GM21515 (cell line): ENCODE measurements around the gene ZNF552.
"Not testable (repeated sequence)": the region's sequence is repeated elsewhere in the genome, so short reads cannot be mapped to it uniquely, and the experiment has no call there.

Experiments
- ATAC-seq: cut with Tn5 transposase; IDR thresholded peaks from one replicate; pipeline ENCODE4 v1.9.1; 2021; ENCODE audit not compliant: unreplicated experiment

The ZNF552 gene

DNA sequence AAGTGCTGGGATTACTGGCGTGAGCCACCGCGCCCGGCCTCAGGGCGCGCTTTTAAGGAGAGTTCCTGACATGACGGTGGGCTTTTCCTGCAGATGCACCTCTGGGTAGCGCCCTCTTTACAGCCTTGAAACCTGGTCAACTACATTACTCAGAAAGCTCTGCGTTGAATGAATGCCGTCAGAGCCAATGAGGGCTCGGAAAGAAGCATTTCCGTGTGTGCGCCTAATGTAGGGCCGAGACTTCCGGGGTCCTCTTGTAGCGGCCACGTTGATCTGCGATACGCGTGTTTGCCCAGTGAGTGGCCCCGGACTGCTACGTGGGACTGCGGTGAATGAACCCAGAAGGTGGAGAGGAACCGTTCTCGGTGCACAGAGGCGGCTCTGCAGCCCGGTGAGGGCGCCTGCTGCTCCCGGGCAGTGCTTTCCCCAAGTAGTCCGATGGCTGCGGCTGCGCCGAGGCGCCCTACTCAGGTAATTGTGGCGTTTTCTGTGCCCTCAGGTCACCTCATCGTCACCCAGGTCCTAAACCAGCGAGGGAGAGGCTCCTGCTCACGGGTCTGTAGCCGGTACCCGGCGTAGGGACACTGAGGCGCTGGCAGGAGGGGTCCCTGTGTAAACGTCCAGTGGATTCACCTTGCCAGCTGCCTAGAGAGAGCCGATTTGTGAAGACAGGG lies 4.9 kb upstream of the ZNF552 start:
- peak; percentile 86 for ATAC-seq

DNA sequence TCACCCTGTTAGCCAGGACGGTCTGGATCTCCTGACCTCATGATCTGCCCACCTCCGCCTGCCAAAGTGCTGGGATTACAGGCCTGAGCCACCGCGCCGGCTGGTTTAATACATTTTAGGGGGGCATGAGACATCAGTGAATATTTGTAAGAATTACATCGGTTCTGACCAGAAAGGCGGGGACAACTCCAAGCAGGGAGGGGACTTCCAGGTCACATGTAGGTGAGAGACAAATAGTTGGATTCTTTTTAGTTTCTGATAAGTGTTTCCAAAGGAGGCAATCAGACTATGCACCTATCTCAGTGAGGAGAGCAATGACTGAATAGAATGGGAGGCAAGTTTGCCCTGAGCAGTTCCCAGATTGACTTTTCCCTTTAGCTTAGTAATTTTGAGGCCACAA lies 3.7 kb upstream of the ZNF552 start:
- no peak for ATAC-seq

DNA sequence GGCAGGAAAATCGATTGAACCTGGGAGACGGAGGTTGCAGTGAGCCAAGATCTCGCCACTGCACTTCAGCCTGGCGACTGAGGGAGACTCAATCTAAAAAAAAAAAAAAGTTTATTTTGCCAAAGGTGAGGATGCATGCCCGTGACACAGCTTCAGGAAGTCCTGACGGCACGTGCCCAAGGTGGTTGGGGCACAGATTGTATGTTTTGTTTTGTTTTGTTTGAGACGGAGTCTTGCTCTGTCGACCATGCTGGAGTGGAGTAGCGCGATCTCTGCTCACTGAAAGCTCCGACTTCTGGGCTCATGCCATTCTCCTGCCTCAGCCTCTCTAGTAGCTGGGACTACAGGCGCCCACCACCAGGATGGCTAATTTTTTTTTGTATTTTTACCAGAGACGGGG lies 3.3 kb upstream of the ZNF552 start:
- ATAC-seq = no peak

DNA sequence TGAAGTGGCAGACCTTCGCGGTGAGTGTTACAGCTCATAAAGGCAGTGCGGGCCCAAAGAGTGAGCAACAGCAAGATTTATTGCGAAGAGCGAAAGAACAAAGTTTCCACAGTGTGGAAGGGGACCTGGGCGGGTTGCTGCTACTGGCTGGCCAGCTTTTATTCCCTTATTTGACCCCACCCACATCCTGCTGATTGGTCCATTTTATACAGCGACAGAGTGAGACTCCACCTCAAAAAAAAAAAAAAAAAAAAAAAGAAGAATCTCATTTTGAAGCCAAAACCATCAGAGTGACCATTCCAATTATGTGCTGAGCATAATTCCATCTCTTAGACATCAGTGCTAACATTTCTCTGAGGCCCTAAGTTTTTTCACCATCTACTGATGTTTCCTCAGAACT lies 1.9 kb upstream of the ZNF552 start:
- no peak for ATAC-seq

DNA sequence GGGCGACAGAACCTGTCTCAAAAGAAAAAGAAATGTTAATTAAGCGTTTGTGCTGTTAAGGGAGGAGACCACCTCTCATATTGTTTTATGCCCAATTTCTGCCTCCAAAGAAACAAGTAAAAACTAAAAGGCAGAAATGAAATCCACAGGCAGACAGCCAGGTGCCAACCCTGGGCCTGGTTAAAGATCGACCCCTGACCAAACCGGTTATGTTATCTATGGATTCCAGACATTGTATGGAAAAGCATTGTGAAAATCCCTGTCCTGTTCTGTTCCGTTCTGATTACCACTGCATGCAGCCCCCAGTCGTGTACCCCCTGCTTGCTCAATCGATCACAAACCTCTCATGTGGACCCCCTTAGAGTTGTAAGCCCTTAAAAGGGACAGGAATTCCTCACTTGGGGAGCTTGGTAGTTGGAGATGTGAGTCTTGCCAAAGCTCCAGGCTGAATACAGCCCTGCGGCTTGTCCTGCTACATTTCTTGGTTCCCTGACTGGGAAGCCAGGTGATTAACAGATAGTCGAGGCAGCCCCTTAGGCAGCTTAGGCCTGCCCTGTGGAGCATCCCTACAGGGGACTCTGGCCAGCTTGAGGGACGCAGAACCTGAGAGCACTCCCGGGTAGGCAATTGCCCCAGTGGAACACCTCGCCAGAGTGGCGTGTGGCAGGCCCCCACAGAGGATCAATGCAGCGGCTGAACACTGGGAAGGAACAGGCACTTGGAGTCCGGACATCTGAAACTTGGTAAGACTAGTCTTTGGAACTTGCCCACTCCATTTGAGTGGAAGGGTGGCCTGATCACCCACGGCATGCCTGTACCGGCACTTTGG lies 748 bp upstream of the ZNF552 start:
- ATAC-seq = no peak

DNA sequence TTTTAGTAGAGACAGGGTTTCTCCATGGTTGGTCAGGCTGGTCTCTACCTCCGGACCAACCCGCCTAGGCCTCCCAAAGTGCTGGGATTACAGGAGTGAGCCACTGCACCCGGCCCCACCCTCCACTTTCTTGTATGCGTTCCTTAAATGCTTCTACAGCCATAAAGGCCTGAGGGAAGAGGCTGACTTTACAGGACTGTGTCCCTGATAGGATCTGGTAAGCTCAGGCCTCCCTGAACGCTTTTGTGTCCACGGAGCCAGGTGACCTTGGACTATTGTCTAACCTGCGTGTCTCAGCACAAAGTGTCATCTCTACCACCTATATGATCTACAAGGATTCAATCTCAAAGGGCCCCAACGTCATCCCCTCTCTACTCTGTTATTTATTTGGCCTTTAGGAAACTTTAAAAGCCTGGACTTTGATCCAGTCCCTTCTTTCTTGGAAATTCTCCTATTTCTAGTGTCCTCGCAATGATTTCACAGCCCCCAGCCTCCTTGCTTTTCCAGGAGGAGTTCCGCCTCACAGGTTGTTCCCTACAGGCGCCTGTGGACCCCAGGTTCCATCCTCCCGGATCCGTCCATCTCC lies 701 bp downstream of the ZNF552 start:
- ATAC-seq = no peak

DNA sequence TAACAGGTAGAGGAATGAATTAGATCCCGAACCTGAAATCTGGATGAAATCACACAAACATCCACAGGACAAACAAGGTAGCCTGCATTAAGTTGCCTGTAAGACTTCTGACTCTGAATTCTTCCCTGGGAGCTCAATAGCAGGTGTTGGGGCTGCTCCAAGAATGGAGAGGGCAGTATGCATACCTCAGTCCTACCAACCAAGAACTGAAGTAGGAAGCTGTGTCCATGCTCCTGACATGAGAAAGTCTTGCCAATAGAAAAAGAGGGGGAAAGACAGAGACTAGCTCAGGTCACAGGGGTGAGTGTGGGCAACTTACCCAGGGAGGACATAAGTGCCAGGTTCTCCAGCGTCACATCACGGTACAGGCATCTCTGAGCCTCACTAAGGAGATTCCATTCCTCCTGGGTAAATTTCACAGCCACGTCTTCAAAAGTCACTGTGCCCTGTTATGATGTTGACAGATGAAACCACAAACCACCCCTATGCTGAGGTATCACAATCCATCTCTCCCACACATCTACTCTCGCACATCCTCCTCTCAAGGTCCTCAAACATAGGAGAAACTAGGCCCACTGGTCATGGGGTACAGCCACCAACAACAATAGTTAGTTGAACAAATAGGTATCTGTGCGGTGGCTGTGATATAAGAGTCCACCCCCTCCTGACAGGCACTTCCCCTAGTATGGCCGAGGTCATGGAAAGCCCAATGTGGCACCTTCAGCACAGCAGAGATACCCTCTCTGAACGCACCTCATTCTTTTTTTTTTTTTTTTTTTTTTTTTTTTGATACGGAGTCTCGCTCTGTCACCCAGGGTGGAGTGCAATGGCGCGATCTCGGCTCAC lies 1.5 kb downstream of the ZNF552 start:
- not testable (repeated sequence) for ATAC-seq

DNA sequence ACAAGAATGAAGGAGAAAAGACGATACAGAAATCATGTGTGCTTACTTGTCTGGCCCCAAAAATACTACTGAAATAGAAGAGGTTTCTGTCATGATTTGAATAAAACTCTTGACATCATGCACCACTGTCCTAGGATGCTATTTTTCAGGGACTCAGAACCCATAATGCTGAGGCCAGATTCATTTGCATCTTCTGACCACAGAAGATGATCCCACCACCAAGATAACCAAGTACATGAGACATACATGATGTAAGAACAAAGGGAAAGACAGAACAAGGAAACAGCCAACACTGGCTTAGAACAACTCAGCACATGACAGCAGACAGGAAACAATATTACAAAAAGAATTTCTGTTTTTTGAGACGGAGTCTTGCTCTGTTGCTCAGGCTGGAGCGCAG lies 2.5 kb downstream of the ZNF552 start:
- no peak for ATAC-seq

DNA sequence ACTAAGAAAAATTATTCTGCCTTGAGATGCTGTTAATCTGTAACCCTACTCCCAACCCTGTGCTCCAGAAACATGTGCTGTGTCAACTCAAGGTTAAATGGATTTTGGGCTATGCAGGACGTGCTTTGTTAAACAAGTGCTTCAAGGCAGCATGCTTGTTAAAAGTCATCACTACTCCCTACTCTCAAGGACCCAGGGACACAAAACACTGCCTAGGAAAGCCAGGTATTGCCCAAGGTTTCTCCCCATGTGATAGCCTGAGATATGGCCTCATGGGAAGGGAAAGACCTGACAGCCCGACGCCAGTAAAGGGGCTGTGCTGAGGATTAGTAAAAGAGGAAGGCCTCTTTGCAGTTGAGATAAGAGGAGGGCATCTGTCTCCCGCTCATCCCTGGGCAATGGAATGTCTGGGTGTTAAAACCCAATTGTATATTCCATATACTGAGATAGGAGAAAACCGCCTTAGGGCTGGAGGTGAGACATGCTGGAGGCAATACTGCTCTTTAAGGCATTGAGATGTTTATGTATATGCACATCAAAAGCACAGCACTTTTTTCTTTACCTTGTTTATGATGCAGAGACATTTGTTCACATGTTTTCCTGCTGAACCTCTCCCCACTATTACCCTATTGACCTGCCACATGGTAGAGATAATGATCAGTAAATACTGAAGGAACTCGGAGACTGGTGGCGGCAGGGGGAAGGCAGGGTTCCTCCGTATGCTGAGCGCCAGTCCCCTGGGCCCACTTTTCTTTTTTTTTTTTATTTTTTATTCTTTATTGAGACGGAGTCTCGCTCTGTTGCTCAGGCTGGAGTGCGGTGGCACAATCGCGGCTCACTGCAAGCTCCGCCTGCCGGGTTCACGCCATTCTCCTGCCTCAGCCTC lies 4.1 kb downstream of the ZNF552 start:
- ATAC-seq = not testable (repeated sequence)

DNA sequence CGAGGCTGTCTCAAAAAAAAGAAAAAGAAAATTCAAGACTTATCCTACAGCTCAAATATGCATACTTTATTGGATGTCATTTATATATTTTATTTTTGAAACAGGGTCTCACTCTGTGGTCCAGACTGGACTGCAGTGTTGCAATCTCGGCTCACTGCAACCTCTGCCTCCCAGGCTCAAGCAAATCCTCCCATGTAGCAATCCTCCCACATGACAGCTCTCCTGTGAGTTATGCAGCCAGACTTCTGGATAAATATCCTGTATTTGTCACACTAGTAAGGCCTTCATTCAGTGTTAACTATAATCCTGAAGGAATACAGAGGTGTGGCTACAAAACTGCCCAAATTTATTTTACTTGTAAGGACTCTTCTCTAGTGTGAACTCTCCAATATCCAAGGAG lies 7.2 kb downstream of the ZNF552 start:
- ATAC-seq = no peak

DNA sequence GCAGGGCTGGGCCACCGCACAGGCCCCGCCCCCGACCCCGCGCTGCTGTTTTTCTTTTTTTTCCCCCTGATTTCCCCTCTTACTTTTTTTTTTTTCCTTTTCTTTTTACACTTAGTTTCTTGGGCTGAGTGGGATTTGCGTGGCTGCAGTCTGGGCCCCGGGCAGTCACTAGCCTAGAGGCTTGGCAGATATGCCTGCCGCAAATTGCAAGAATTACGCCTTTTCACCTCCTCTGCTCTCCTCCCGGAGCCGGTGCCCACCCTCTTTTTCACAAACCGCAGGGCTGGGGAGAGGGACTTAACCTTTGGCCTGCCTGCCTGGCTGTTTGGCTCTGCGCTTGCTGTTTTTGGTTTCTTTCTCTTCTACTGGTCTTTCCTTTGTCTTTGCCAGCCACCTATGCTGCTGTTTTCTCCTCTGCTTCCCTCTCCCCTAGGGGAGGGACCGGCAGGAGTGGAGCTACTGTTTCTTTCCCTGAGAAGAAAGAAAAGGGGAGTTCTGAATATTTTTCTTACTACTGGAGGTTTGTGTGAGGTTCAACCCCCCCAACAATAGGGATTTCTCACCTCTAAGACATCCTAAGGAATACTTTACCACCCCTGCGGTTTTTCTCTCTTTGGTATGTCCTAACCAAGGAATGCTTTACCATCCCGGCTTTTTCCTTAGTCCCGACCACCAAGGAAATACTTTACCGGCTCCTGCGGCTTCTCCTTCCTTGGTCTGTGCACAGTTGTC lies 11.0 kb downstream of the ZNF552 start:
- no peak for ATAC-seq

DNA sequence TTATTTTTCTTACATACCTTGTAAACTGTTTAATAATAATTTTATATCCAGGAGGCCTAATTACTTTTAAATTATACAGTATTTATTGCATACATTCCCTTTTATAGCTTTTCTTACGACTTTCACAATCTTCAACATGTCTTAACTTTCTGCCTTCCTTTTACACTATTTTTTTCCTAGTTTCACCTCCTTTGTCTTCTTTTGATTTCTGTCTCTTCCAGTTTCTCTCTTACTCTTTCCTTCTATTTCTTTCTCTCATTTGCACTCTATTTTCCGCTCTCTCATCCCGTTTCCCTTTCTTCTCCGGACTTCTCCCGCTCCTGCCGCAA lies 11.5 kb downstream of the ZNF552 start:
- no peak for ATAC-seq

DNA sequence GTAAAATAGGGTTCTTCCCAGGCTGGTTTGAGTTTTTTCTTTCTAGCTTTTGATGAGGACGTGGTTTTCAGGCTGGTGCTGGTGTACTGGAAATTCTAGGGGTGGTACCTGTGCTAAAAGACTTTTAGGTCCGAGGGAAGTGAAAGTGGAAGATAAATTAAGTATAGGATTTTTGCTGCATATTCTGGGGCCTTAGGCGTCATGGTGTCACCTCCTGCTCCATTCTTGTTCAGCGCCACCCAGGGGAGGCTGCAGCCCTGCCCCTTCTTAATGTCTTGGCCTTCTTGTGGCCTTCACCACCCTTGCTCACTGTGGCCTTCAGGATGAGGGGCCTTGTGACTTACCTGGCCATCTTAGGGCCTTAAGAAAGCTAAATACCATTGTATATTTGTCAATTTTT lies 12.4 kb downstream of the ZNF552 start:
- no peak for ATAC-seq

DNA sequence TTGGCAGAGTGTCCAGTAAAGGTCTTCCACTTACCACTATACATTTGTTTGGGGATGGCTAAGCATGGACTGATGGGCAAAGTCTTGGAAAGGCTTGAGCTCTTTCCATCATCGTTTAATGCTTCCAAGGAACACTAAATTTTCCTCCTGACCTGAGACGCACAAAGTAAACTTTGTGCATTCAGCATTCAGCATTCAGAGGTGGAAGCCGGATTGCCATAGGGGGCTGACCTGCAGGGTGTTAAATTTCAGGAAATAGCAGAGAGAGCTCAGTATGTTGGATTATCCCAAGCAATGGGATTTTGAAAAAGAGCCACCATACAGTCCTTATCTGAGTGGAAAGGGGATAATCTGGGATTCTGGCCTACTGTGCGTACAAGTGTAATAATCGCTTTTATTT lies 14.0 kb downstream of the ZNF552 start:
- ATAC-seq = no peak

DNA sequence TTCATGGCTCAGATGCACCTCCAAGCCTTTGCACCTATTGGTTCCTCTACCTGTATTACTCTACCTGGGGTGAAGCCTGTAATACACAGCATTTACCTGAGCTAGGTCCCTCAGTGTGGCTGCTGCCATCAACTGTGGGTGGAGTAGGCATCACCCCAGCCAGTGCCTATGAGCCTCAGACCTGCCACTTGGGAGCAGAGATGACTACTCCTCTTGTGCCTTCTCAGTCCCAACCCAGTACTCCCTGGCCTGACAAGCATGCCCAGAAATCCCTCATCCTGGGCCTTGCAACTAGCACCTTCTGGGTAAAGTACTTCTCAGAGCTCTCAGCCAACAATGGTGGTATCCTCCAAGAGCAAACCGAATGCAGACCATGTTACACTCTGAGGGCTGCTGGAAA lies 18.1 kb downstream of the ZNF552 start:
- not testable (repeated sequence) for ATAC-seq

DNA sequence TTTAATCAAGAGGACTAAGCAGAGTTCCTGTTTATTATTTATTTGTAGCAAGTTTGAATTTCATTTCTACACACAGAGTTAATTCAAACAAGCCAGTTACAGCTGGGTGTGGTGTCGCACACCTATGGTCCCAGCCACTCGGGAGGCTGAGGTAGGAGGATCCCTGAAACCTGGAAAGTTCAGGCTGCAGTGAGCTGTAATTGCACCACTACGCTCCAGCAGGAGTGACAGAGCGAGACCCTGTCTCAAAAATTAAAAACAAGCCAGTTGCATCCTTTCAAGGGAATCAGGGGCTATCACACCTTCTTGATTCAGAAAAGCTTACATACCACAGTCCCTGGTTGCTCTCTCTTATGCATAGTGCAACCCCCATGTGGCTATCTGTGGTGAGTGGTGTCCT lies 25.4 kb downstream of the ZNF552 start:
- no peak for ATAC-seq

DNA sequence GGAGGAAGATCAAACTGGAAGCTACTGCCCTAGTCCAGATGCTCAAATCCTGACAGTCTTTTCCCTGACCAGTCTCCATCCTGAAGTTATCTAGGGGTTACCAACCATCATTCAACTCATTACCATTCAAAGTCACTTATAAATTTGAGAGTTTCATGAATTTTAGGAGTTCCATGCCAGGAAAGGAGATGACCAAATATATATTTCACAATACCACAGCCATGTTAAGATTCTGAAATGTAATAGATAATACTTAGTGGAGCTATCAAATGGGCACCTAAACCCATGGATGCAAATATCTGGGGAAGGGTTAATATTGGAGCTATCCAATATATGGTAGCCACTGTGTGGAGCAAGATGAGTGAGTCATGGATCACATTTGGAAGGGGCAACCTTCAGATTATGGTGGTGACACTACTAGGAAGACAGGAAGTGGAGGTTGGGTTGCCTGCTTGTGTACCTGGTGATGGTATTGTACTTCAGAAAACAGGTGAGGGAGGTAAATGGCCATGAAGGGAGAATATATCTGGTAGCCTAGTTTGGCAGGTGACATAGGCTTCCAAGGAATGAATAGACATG lies 26.5 kb downstream of the ZNF552 start:
- no peak for ATAC-seq

DNA sequence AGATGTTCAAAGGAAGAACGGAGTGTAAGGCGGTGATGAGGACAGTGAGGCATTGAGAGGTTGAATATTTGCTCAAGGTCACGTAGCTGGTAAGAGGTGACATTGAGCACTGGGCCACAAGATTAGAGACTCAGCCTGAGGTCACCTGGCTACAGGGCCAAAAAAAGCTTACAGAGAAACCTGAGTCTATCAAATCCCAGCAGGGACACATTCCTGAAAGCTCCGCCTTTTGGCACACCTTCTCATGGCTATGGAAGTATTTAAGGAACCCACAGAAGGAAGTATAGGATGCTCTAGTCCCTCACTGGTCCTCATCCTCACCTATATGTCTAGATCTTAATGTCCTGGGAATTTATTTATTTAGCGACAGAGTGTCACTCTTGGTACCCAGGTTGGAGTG lies 27.8 kb downstream of the ZNF552 start:
- ATAC-seq = no peak

DNA sequence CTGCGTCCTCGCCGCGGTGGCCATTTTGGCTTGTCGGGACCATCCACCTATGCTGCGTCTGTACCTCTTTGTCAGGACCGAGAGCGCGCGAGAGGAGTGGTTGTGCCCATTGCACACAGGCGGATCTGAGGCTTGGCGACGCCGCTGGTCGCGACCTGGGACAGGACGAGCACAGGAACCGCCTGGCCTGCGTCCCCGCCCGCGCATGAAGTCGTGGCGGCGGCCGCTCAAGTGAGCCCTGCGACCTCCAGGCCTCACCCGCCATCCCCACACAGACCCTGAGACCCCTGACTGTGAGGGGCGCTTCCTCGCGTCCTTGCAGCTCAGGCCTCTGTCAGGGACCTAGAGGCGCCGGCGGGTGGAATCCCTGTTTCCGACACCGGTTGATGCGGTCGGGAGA lies 28.4 kb downstream of the ZNF552 start:
- no peak for ATAC-seq
